HepG2 (cell line): ENCODE results near the gene B4GALT3. TPM values are rescaled to one million over a fixed set of nuclear protein-coding genes. Genes with fewer than 3 reads are reported as not detected.

Experiments
- AKAP8 ChIP-seq: sonication (generic); formaldehyde crosslinking; IDR thresholded peaks from 2 replicates; pipeline ENCODE4 v1.5.1; 2020; ENCODE audit warnings: mild to moderate bottlenecking, missing genetic modification reagents
- ATAD3A ChIP-seq: sonication (generic); formaldehyde crosslinking; IDR thresholded peaks from 2 replicates; pipeline ENCODE4 v1.4.0; 2020; ENCODE audit warnings: missing genetic modification reagents
- CCAR2 ChIP-seq: fragments of 200-400 bp; formaldehyde crosslinking; optimal IDR thresholded peaks from 2 replicates; pipeline ENCODE3; 2018; ENCODE audit warnings: low read depth, mild to moderate bottlenecking, low read length, moderate library complexity
- EHMT2 ChIP-seq: fragments of 200-600 bp; sonication (generic); IDR thresholded peaks from 2 replicates; pipeline ENCODE4 v1.7.0; 2017; ENCODE audit warnings: antibody characterized with exemption, low read depth, low read length, borderline replicate concordance
- FOXC1 ChIP-seq: sonication (generic); formaldehyde crosslinking; IDR thresholded peaks from 2 replicates; pipeline ENCODE4 v1.8.0; 2022; ENCODE audit warnings: mild to moderate bottlenecking, missing genetic modification reagents, borderline replicate concordance
- FOXP1 ChIP-seq, 2 experiments: fragments of 450-650 bp in 1 of 2; IDR thresholded peaks; 2 replicates each; pipeline ENCODE4 v1.6.1; 2017 to 2018; ENCODE audit warnings: antibody characterized with exemption in 1 of 2
- JUND ChIP-seq: sonication (generic); formaldehyde crosslinking; IDR thresholded peaks from 2 replicates; pipeline ENCODE4 v1.8.0; 2022; ENCODE audit warnings: mild to moderate bottlenecking, missing genetic modification reagents
- KAT8 ChIP-seq: IDR thresholded peaks from 2 replicates; pipeline ENCODE4 v1.6.1; 2016; ENCODE audit warnings: missing genetic modification reagents, missing compliant biosample characterization
- MATR3 ChIP-seq: sonication (generic); formaldehyde crosslinking; IDR thresholded peaks from 2 replicates; pipeline ENCODE4 v1.4.0; 2020; ENCODE audit warnings: missing genetic modification reagents
- MBNL3 ChIP-seq: fragments of 250-450 bp; sonication (Bioruptor Pico); conservative IDR thresholded peaks from 2 replicates; pipeline ENCODE4 v1.8.0; 2022; ENCODE audit warnings: mild to moderate bottlenecking, inconsistent platforms
- MIER2 ChIP-seq: IDR thresholded peaks from 2 replicates; pipeline ENCODE4 v1.6.1; 2016; ENCODE audit warnings: missing biosample characterization, missing genetic modification reagents
- POLR2A ChIP-seq, 2 experiments: IDR thresholded peaks; 2 replicates each; pipeline ENCODE4 v1.6.1; 2011; ENCODE audit warnings: low read depth in 2 of 2, low read length in 2 of 2, mild to moderate bottlenecking in 1 of 2, moderate library complexity in 1 of 2; ENCODE audit not compliant: insufficient read depth in 1 of 2
- RARA ChIP-seq: IDR thresholded peaks from 2 replicates; pipeline ENCODE4 v1.6.1; 2016; ENCODE audit warnings: missing genetic modification reagents, missing compliant biosample characterization
- RCOR2 ChIP-seq: IDR thresholded peaks from 2 replicates; pipeline ENCODE4 v1.6.1; 2016; ENCODE audit warnings: missing biosample characterization, missing genetic modification reagents
- THRA ChIP-seq: sonication (generic); formaldehyde crosslinking; IDR thresholded peaks from 2 replicates; pipeline ENCODE4 v1.4.0; 2020; ENCODE audit warnings: missing genetic modification reagents, borderline replicate concordance
- USF2 ChIP-seq, 2 experiments: sonication (generic) in 1 of 2; formaldehyde crosslinking in 1 of 2; IDR thresholded peaks; 2 replicates each; pipeline versions ENCODE4 v1.5.1 to v1.6.1; 2011 to 2020; ENCODE audit warnings: borderline replicate concordance in 1 of 2, low read depth in 1 of 2, low read length in 1 of 2, mild to moderate bottlenecking in 1 of 2, missing genetic modification reagents in 1 of 2, moderate library complexity in 1 of 2
- ZBTB7B ChIP-seq: sonication (generic); formaldehyde crosslinking; IDR thresholded peaks from 2 replicates; pipeline ENCODE4 v1.4.0; 2020; ENCODE audit warnings: missing genetic modification reagents
- ZNF234 ChIP-seq: sonication (generic); formaldehyde crosslinking; conservative IDR thresholded peaks from 2 replicates; pipeline ENCODE4 v1.5.1; 2020; ENCODE audit warnings: mild to moderate bottlenecking, missing genetic modification reagents
- ZNF703 ChIP-seq: sonication (generic); formaldehyde crosslinking; IDR thresholded peaks from 2 replicates; pipeline ENCODE4 v1.5.1; 2020; ENCODE audit warnings: missing genetic modification reagents, mild to moderate bottlenecking, moderate library complexity, borderline replicate concordance
- ZNF775 ChIP-seq: sonication (generic); formaldehyde crosslinking; IDR thresholded peaks from 2 replicates; pipeline ENCODE4 v1.4.0; 2020; ENCODE audit warnings: missing genetic modification reagents, mild to moderate bottlenecking, moderate library complexity, borderline replicate concordance
- ZSCAN29 ChIP-seq: sonication (generic); formaldehyde crosslinking; conservative IDR thresholded peaks from 2 replicates; pipeline ENCODE4 v1.4.0; 2020; ENCODE audit warnings: mild to moderate bottlenecking, missing genetic modification reagents
- polyA plus RNA-seq, 8 experiments: library from polyadenylated mRNA; depleted of rRNA in 3 of 8; stranded (reverse) in 7 of 8; unstranded in 1 of 8; fragments of >200 nt; fragmentation: Illumina TruSeq in 4 of 8; extraction: Trizol in 4 of 8; gene quantifications; 2 replicates each; pipeline versions ENCODE4 v1.2.1 to v1.2.3, GENCODE V29; 2011 to 2016; ENCODE audit warnings: low read depth in 4 of 8, missing spikeins in 1 of 8, mixed read lengths in 1 of 8; ENCODE audit not compliant: insufficient read depth in 1 of 8
- total RNA-seq, 5 experiments: library from RNA; depleted of rRNA; stranded (reverse); fragments of >200 nt; fragmentation: Illumina TruSeq; extraction: Trizol; gene quantifications; 2 replicates each; pipeline ENCODE4 v1.2.3, GENCODE V29; 2016; ENCODE audit warnings: low read depth in 1 of 5
- TF ChIP-seq, protein P1 (sequence below): sonication (generic); formaldehyde crosslinking; IDR thresholded peaks from 2 replicates; pipeline ENCODE4 v1.8.0; 2022; ENCODE audit warnings: mild to moderate bottlenecking, missing genetic modification reagents; ENCODE audit not compliant: insufficient replicate concordance

B4GALT3 gene
- total and polyA plus RNA-seq, 2 of the 13 experiments (the other 11 are each of a cell fraction or from before 2014, with no cell fraction given) = 35.6 to 40.4 TPM

- TF ChIP-seq EHMT2 (peak; percentile 82), MBNL3 (CRISPR knock-in tag) (no peak), ZNF703 (CRISPR knock-in tag) (peak; percentile 83; the same call in 1 of the 2 replicates), JUND (CRISPR knock-in tag) (peak; percentile 62), FOXC1 (no peak; the same call in 1 of the 2 replicates), USF2 (IDR thresholded peaks at IDR 0.05; ENCODE audit: low read depth, low read length) (no peak), USF2 (CRISPR knock-in tag; IDR thresholded peaks at IDR 0.05; ENCODE audit: borderline replicate concordance) (peak; percentile 78; the same call in 1 of the 2 replicates), AKAP8 (CRISPR knock-in tag) (no peak), RARA (peak; percentile 96), ZNF775 (CRISPR knock-in tag) (no peak), RCOR2 (CRISPR knock-in tag) (peak; percentile 57; the same call in 1 of the 2 replicates), ZNF234 (CRISPR knock-in tag) (0 out of 2 replicates have a peak, but pooled peaks have one; percentile 29), POLR2A (IDR thresholded peaks at IDR 0.05; ENCODE audit: insufficient read depth in 1 of 2, low read depth in 2 of 2, low read length in 2 of 2) (no peak; a peak in 1 of 4 replicates), ATAD3A (CRISPR knock-in tag) (no peak), THRA (CRISPR knock-in tag) (peak; percentile 92), ZBTB7B (CRISPR knock-in tag) (peak; percentile 77), KAT8 (CRISPR knock-in tag) (peak; percentile 48), ZSCAN29 (CRISPR knock-in tag) (peak; percentile 5; the same call in 1 of the 2 replicates), MATR3 (CRISPR knock-in tag) (no peak), CCAR2 (peak; percentile 51), FOXP1 (IDR thresholded peaks at IDR 0.05) (no peak; the same call in 1 of the 2 replicates), FOXP1 (CRISPR knock-in tag; IDR thresholded peaks at IDR 0.05) (peak; percentile 73), MIER2 (CRISPR knock-in tag) (peak; percentile 48; the same call in 1 of the 2 replicates)
- TF ChIP-seq, protein P1, sequence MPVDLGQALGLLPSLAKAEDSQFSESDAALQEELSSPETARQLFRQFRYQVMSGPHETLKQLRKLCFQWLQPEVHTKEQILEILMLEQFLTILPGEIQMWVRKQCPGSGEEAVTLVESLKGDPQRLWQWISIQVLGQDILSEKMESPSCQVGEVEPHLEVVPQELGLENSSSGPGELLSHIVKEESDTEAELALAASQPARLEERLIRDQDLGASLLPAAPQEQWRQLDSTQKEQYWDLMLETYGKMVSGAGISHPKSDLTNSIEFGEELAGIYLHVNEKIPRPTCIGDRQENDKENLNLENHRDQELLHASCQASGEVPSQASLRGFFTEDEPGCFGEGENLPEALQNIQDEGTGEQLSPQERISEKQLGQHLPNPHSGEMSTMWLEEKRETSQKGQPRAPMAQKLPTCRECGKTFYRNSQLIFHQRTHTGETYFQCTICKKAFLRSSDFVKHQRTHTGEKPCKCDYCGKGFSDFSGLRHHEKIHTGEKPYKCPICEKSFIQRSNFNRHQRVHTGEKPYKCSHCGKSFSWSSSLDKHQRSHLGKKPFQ (CRISPR knock-in tag) = peak; percentile 27
These were observed 46.7 kb upstream of the B4GALT3 start (continued) for GRCh38 chr1:161223805-161224694.
